ENCODE measurements around the gene HM13.
A peak's percentile ranks its signal among the peaks of the same experiment; 100 is the strongest.

The HM13 gene

GRCh38 chr20:31559704-31560093, 45.5 kb downstream of the HM13 start:
- Histone ChIP-seq H3K9me3 (no peaks in the 10 kb centered on the region), H3K36me3 (peaks cover 56% of the 10 kb centered on the region), H3K27me3 (no peaks in the 10 kb centered on the region), H3K4me1 (peaks cover 16% of the 10 kb centered on the region), H3K4me3 (ENCODE audit: low read depth, low read length) (no peak overlapping the region)
- TF ChIP-seq, protein P1, sequence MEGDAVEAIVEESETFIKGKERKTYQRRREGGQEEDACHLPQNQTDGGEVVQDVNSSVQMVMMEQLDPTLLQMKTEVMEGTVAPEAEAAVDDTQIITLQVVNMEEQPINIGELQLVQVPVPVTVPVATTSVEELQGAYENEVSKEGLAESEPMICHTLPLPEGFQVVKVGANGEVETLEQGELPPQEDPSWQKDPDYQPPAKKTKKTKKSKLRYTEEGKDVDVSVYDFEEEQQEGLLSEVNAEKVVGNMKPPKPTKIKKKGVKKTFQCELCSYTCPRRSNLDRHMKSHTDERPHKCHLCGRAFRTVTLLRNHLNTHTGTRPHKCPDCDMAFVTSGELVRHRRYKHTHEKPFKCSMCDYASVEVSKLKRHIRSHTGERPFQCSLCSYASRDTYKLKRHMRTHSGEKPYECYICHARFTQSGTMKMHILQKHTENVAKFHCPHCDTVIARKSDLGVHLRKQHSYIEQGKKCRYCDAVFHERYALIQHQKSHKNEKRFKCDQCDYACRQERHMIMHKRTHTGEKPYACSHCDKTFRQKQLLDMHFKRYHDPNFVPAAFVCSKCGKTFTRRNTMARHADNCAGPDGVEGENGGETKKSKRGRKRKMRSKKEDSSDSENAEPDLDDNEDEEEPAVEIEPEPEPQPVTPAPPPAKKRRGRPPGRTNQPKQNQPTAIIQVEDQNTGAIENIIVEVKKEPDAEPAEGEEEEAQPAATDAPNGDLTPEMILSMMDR (IDR thresholded peaks at IDR 0.05; ENCODE audit: low read depth, low read length): no peak
- no peak for DNase-seq

DNA sequence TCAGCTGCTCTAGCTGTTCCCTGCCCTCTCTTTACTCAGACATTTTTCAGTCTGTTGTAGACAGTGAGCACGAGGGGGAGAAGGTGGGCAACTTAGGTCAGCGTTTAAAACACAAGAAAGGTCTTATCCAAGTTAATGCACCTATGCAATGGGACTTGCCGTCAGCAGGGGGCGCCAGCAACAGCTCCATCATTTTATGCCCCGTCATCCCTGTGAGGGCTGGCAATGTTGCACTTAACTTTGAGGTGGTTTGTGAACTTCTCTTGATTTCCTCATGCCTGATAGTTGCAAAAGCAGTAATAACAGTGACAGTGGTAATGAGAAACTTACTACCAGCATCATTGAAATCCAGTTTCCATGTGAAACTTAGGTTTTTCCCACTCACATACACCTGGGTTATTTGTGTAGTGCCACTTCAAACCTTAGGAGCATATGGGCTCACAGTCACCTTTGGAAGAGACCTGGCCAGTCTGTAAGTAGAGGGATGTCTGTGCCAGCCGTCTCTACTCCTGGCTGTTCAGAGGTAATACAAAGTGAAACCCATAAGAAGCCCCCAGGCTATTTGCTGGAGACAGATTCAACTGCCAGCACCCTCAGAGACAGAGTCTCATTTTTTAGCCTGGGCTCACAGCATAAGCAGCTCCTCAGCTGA, 46.0 kb downstream of the HM13 start:
- no peaks in the 10 kb centered on the region for H3K27me3 ChIP-seq
- no peak overlapping the region for H3K4me3 ChIP-seq (ENCODE audit: low read depth, low read length)
- peaks cover 16% of the 10 kb centered on the region for H3K4me1 ChIP-seq
- TF ChIP-seq, protein P1 (IDR thresholded peaks at IDR 0.05; ENCODE audit: low read depth, low read length): peak; percentile 95
- H3K36me3 ChIP-seq: peaks cover 52% of the 10 kb centered on the region
- no peaks in the 10 kb centered on the region for H3K9me3 ChIP-seq
- DNase-seq: peak; percentile 78

DNA sequence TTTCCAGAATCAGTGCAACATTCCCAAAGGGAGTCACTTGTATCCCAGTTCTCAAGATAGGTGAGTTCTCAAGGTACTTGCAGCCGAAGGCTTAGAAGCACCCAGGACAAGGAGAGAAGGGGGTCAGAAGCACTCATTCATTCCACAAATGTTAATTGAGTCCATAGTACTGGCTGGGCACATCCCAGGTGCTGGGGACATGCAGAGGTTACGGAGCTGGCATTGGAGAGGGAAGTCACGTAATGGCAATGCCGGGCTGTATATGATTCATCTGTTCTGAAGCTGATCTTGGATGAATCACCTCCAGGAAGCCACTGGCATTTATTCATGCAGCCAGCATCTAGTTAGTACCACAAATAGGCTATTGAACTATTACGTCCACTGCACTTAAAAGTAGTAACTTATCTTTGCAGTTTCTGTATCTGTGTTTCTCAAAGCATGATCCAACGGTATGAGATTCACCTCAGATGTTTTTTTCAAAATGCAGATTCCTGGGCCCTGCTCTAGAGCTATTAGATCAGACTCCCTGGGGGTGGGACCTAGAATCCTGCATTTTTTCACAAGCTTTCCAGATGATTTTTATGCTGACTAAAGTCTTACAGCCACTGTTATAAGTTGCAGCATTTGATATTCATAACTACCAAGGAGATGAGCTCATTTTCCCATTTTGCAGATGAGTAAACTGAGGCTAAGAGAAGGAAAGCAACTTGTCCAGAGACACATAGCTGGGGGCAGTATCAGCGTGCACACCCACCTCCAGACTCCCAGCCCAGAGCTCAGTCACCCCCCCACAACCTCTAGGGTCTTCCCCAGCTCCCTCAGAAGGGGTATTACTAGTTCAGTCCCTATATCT, 46.7 kb downstream of the HM13 start:
- no peak for DNase-seq
- Histone ChIP-seq H3K4me3 (ENCODE audit: low read depth, low read length) (no peak overlapping the region), H3K27me3 (no peaks in the 10 kb centered on the region), H3K36me3 (peaks cover 55% of the 10 kb centered on the region), H3K4me1 (peaks cover 16% of the 10 kb centered on the region), H3K9me3 (no peaks in the 10 kb centered on the region)
- TF ChIP-seq, protein P1 (IDR thresholded peaks at IDR 0.05; ENCODE audit: low read depth, low read length): no peak

DNA sequence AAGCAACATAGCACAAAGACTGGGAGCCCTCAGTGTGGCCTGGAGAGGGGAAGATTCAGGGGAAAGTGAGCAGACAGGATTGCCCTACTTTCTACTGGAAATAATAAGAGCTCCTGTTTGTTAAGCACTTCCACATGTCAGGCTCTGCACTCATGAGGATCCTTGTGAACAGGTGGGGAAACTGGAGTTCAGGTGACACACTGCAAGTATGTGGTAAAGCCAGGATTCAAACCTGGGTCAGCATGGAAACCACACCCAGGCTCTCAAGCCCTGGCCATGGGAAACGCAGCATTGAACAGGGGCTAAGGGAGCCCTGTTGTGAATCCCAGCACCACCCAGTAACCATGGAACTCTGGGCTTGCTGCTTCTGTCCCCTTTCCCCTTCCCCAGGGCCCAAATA, 48.0 kb downstream of the HM13 start:
- H3K4me3 ChIP-seq (ENCODE audit: low read depth, low read length): no peak overlapping the region
- peaks cover 16% of the 10 kb centered on the region for H3K4me1 ChIP-seq
- TF ChIP-seq, protein P1 (IDR thresholded peaks at IDR 0.05; ENCODE audit: low read depth, low read length): no peak
- DNase-seq: no peak
- H3K36me3 ChIP-seq: peaks cover 59% of the 10 kb centered on the region
- H3K9me3 ChIP-seq: no peaks in the 10 kb centered on the region
- H3K27me3 ChIP-seq: no peaks in the 10 kb centered on the region

DNA sequence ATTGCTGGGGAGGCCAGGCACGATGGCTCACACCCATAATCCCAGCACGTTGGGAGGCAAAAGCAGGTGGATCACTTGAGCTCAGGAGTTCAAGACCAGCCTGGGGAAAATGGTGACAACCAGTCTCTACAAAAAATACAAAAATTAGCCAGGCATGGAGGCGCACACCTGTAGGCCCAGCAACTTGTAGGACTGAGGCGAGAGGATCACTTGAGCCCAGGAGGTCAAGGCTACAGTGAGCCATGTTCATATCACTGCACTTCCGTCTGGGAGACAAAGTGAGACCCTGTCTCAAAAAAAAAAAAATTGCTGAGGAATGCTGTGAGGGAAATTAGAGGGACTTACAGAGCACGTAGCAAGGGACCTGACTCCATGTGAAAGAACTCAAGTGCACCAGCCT, 50.0 kb downstream of the HM13 start:
- Histone ChIP-seq H3K9me3 (no peaks in the 10 kb centered on the region), H3K36me3 (peaks cover 65% of the 10 kb centered on the region), H3K4me3 (ENCODE audit: low read depth, low read length) (no peak overlapping the region), H3K4me1 (peaks cover 30% of the 10 kb centered on the region), H3K27me3 (no peaks in the 10 kb centered on the region)
- no peak for DNase-seq
- TF ChIP-seq, protein P1 (IDR thresholded peaks at IDR 0.05; ENCODE audit: low read depth, low read length): no peak
